Activated T-helper 1 cell treated with anti-CD3 and anti-CD28 coated beads, Interleukin-2, amount 50 U/mL, for 16 hours (primary cell): ENCODE data around the gene ALG6.

Experiments
- DNase-seq, 2 donors: peaks; one replicate each; pipeline ENCODE4 v3.0.0-alpha.2; 2020; ENCODE audit warnings: low read depth in 1 of 2, low spot score in 1 of 2

The ALG6 gene

GRCh38 chr1:63487336-63488065, 120.1 kb downstream of the ALG6 start:
- no peak for DNase-seq
